Activated CD4-positive, alpha-beta T cell treated with anti-CD3 and anti-CD28 coated beads for 24 hours (primary cell): ENCODE data around the gene PAPOLA.
A peak's percentile ranks its signal among the peaks of the same experiment; 100 is the strongest.

Experiments
- DNase-seq, 2 donors: peaks; one replicate each; pipeline ENCODE4 v3.0.0-alpha.2; 2020; ENCODE audit warnings: low read depth in 2 of 2

The PAPOLA gene

DNA sequence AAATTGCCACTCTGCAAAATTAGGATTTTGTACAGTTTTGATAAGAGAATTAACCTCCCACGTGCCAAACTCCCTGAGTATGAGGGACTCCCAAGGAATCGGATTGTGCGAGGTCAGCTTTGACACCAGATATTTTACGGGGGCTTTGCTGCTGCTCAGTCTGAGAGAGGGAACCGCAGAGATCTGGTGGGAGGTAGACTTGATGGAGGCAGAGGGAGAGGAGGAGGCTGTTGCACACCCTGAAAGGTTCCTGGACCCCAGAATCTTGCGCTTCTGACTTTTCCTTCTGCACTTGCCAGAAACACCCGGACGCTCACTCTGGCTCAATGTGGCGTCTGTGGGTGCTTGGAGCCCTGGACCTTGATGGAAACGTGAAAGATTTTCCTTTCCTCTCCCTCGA lies 83.9 kb downstream of the PAPOLA start:
- DNase-seq: no peak

DNA sequence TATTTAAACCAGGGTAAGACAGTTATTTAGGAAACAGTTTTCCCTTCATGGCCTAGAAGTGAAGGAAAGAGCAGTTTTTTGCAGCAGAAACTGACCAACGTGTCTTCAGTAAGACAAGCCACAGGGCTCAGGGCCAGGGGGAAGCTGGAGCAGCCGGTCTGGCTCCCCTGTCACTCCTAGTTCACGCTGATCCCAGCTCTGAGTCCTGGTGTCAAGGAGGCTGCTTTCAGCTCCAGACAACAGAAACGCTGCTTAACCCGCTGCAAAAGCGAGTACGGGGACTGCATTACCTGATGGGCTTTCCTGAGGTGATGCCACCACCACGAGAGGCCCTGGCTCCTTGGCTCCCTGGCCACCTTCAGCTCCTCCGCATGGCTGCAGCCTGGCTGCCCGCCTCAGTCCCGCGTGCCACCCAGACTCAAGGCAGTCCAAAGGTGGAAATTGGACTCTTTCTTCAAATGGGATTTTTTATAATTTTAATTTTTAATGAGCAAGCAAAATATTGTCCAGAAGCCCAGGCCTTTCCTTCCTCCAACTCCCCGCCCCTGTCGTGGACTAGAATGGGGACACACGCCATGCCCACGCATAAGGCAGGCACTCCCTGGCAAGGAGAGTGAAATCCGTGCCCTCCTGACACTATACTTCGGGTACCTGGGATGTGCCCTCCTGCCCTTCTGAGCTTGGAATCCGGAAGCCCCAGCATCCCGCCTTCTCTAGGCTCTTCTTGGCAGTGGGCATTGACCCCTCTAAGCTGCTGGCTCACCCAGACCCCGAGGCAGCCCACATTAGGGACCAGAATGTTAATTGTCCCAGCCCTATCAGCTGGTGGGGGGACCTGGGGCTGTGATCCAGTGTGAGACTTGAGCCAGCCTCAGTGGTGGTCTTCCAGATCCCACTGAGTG lies 85.0 kb downstream of the PAPOLA start:
- no peak for DNase-seq

DNA sequence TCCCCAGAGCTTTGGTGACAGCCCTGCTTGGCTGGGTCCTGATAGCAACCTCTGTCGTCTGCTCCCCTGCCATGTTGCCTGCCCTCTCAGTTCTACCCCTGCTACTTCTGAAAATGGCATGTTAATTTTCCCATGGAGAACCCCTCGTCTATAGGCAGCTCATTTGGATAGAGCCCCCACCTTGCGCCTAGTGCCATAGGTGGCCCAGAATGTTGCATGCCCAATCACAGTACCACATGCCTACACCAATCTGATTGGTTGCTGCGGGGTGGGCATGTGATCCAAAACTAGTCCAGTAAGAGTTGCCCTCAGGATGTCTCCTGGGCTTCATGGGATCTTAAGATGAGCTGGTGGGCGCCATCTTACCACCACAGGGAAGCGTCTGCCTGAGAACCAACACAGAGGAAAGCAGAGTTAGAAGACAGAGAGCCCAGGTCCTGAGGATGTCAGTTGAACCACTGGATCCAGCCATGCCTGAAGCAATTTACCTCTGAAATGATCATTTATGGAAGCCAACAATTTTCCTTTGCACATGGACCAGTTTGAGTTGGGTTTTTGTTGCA lies 85.7 kb downstream of the PAPOLA start:
- no peak for DNase-seq

DNA sequence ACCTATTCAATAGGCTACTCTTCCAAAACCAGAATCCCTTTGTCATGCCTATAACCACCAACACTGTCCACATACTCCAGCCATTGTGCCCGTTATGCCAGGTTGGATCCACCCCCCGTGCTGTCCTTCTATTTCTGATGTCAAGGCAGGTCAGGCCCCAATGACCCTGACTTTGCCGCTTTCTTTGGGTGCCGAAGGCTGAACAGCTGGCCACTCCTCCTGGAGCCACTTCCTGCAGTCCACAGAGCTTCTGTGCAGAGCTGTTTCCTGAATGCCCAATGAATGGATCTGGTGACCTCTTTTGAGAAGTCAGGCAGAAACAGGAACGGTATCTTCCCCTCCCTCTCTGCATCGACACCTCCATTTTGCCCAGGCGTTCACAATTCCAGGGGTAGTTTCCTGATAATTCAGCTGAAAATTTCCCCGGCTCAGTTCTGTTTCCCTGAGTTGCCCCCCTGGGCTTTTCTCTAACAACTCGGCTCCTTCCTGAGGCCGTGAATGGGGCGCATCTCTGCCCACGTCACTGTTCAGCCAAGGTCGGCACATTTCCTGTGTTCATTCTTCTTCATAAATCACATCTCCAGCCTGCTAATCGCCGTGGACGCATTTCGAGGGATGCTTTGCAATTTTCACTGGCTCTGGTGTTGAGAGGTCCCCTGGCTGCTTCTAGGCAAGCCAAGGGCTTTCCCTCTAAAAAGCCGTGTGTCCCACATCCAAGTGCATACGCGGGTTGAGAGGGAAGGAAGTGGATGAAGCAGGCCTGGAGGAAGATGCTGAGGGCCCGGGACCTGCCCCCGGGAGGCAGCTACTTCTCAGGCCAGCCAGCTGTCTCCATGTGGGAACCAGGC lies 86.5 kb downstream of the PAPOLA start:
- DNase-seq: no peak

DNA sequence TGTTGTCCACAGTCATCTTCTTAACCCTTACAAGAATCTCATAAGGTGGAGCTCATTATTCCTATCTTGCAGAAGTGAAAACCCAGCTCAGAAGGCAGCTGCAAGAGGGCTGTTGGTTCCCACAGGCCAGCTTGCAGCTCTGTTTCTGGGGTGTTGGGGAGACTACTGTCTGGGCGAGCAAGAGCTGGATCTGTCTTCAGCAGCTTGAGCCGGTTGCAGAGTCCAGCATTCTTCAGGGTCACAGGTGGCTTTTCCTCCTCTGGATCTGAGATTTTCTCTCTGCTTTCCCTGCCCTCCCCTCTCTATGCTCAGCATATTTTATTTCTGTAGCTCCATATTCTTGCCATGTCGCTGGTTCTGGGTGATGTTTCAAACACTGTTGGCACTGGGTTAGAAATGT lies 87.4 kb downstream of the PAPOLA start:
- DNase-seq: no peak

DNA sequence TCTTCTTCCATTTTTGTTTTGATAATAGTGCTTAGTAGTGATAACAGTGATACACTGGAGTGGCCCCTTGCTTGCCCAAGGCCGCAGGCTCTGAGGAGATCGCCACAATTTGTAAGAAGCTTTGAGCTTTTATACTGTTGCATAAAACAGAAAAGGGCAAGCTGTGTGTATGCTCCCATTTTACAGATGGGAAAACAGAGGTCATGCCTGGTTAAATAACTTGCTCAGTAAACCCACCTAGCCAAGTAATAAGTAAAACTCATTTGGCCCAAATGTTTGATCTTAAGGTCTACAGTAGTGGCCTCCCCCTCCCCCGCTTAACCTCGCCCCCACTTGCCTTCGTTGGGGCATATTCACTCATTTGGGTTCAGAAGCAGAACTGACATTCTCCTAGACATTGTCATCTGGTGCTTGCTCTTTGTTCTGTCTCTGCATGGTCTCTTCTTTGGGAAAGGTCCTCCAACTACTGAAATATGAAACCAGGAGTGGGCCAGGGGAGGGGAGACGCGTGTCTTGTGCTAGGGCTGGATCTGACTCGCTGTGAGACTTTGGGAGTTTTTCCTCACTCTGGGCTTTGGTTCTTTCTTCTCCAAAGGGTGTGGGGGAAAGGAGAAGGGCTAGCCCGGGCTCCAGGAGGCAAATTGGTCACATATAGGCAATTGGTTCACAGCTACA lies 88.1 kb downstream of the PAPOLA start:
- no peak for DNase-seq

DNA sequence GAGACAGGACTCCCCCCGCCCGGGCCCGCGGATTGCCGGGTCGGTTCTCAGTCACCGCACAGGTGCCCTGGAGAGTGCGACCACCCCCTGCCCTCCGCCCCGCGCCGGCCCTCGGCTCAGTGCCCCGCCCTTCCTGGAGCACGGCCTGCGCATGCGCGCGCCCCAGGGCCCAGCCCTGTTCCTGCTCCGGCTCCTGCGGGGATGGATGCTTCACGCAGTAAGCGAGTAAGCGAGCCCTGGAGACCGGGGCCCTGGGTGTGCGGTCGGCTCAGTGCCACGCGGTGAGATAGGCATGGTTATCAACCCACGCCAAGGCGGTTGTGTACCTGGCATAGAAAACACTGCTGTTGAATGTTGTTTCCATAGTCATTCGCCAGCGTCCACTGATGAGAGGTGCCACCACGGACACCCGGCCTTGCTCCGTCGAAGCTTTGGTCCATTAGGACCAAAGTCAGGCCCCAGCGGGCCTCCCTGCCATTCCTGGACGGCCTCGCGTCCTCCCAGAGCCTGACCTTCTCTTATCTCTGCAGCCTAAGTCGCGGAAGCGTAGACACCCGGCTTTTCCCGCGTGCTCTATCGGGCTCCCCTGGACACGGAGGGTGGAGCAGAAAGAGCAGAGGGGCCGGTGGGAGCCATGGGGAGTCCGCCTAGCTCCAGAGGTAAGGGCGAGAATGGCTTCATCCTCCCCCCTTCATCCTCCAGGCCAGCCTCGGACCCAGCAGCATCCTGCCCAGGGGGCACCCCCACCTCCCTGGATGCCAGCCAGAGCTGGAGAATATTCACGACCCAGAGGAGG lies 90.6 kb downstream of the PAPOLA start:
- DNase-seq: peak; percentile 46 to 55

DNA sequence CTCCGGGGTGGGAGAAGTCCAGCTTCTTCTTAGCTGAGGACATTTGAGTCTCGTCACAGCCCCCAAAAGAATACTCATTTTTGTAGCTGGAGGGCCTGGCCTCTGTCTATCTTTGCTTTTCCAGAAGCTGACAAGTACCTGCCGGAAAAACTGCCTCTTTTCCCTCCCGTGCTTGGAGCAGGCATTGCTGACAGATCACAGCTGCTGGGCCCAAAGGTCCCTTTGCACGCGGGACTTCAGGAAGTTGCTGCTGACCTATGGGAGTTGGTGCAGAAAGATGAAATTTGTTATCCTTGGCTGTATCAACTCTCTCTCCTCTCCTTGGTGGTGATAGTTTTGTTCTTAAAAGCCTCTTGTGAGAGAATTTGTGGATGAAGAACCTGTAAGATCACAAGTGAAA lies 92.8 kb downstream of the PAPOLA start:
- DNase-seq: no peak

DNA sequence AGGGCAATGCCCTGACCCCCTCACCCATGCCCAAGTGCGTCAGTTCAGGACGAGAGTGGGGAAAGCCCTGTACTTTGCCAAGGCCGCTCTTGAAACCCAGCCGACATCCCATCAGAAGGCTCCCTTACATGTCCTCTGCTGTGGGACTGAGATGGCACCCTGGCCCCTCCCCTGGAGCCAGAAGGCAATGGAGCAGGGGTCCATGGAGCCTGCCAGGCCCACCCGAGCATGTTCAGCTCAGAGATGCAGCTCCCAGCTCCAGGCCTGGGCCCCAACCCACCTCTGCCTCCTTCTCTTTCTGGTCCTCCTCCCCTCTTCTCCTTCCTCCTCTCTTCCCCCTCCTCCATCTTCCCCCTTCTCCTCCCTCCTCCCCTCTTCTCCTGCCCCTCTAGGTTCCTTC lies 95.5 kb downstream of the PAPOLA start:
- no peak for DNase-seq

DNA sequence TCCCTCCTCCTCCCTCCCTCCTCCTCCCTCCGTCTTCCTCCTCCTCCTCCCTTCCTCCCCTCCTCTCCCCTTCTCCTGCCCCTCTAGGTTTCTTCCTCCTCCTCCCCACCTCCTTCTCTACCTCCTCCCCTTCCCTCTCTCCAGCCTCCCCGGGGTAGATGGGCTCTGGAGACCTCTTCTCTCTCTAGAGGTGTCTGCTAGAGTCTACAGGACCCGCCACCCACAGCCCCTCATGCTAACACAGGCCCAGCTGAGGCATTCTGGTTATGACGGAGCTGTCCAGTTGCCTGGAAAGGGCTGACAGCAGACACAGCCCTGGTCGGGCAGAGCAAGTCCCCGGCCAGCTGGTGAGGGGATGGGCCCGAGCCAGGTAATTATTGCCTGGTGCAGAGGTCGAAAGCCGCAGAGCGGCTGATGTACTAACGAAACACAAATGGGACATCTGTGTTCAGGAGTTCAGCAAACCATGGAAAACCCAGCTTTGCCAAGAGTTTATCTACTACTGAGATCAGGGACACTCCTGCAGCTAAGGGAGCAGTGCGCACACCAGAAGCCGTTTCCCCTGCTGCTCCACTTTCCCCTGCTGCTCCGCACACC lies 96.2 kb downstream of the PAPOLA start:
- no peak for DNase-seq

DNA sequence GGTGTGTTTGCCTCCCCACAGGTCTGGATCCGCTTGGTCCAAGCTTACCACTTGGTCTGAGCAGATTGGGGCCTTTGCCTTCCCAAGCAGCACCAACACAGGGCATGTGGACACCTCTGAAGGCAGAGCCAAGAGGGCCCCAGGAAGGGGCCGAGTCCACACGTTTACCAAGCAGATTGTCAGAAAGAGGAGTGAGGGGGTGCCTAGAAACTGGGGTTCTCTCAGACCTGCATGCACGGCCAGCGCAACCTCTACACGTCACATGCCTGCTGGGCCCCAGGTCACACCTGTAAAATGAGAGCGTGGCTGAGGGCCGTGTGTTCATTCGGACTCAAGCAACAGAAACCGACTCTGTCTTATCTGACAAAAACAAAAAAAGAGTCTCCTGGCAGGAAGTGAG lies 96.9 kb downstream of the PAPOLA start:
- DNase-seq: no peak

DNA sequence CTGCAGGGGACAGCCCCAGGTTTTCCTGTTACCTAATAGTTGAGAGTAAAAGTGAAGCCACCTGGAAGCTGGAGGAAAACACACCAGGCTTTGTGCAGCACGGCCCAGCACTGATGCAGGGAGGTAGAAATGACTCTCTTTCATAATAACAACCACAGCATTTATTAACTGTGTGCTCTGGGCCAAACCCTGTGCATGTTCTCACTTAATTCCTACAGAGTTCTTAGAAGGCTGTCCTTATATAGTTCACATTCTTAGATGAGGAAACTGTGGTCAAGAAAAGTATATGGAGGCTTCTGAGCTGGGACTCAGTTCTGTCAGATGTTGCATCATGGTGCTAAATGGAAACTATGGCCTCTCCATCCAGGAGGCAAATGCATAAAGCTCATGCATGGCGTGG lies 100.0 kb downstream of the PAPOLA start:
- no peak for DNase-seq

DNA sequence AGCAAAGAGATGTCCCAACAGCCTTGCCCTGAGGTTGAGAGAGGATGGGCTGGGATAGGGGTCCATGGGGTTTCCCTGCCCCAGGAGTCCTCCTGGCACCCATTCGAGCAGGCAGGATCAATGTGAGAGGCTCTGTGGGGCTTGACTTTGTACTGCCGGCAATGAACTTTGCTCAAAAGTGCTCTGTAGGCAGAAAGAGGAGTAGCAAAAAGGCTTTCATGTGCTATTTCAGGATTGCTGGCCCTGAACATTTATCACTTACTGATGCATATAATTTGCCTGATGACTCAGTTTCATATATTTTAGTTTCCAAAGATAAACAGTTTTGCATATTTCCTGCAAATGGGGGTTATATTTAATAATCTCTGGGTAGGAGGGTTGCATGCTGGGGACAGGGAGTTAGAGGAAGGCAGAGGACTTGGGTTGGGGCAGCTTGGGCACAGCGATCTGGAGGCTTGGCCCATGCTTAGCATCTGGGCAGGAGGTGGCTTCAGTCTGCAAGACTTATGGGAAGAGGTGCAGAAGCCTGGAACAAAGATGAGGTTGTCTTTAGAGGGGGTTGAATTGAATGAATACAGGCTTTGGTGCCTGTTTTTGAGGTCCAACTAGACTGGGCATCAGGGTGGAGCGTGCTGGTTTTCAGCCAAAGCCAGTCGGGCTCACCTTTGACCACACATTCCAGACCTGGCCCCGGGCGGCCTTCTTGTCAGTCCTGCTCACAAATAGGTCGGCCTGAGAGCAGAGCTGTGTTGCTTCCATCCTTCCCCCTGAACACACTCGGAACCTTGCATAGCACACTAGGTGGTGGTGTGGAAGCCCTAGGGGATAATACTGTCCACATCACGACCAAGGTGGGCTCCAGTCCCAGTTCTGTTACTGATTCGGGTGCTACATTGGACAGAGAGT lies 101.4 kb downstream of the PAPOLA start:
- DNase-seq: no peak

DNA sequence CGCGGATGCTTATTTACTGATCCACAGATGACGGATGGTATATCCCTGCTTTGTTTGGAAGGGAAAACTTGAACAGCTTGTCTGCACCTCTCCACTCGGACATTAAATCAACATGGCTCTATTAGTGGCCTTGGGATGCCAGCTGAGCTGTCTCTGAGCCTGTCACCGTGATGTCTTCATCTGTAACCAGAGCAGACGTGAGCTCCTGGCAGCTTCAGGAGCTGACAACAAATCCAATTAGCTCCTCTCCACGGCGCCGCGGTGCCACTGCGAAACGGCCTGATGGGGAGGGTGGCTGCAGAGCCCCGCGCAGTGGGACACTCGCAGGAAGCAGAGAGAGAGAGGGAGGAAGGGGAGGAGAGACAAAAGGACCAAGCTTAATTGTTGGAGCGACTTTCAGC lies 112.3 kb downstream of the PAPOLA start:
- DNase-seq: no peak

DNA sequence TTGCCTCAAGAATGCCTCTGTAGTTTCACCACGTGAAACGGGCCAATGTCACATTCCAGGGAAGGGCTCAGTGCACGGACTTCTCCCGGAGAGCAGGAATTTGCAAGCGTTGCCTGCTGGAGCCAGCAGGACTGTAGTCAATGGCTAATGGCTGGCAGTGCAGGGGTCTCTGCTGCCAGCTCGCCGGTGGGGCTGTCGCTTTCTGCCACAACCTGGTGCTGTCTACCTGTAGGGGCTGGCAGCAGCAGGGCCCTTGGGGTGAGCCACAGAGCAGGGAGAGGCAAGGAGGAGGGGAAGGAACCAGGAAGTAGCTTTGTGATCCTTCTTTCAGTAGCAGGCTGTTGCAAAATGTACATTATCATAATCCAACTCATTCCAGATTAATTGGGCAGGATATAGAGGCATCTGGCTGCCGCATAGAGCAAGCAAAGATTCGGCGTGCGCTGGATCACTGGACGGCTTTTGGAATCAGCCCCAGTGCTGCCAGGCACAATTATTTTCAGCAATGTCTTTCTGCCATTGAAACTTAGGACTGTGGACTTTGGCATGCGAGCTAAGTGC lies 114.1 kb downstream of the PAPOLA start:
- no peak for DNase-seq
